Sigmoid colon (tissue), 7 donors: ENCODE measurements around the gene WWC2. TPM values are rescaled to one million over a fixed set of nuclear protein-coding genes. Genes with fewer than 3 reads are reported as not detected.

Experiments
- DNase-seq: peaks from one replicate; pipeline ENCODE4 v3.0.0-alpha.2; 2019
- H3K27ac ChIP-seq, 4 donors: fragments of 200-600 bp; sonication (generic); one replicate each; pipeline ENCODE4 v1.5.1; 2016 to 2019; ENCODE audit warnings: mild to moderate bottlenecking in 1 of 4
- H3K27me3 ChIP-seq, 3 donors: fragments of 200-600 bp; sonication (generic); one replicate each; pipeline ENCODE4 v1.5.1; 2019; ENCODE audit warnings: mild to moderate bottlenecking in 1 of 3
- H3K36me3 ChIP-seq, 4 donors: fragments of 200-600 bp; sonication (generic); one replicate each; pipeline ENCODE4 v1.5.1; 2016 to 2019
- H3K4me1 ChIP-seq, 4 donors: fragments of 200-600 bp; sonication (generic); one replicate each; pipeline ENCODE4 v1.5.1; 2017 to 2019
- H3K4me3 ChIP-seq, 4 donors: fragments of 200-600 bp; sonication (generic); one replicate each; pipeline ENCODE4 v1.5.1; 2017 to 2019; ENCODE audit warnings: mild to moderate bottlenecking in 2 of 4, moderate library complexity in 1 of 4
- H3K9me3 ChIP-seq, 4 donors: fragments of 200-600 bp in 3 of 4; sonication (generic) in 3 of 4; one replicate each; pipeline versions ENCODE4 v1.5.1 to v1.6.1; 2013 to 2019
- EP300 ChIP-seq, 4 donors: sonication (generic); formaldehyde crosslinking; IDR thresholded peaks; one replicate each; pipeline ENCODE4 v1.6.1; 2017; ENCODE audit warnings: antibody characterized with exemption in 4 of 4
- POLR2A ChIP-seq, 2 donors: fragments of 450-650 bp; IDR thresholded peaks; one replicate each; pipeline ENCODE4 v1.6.1; 2016; ENCODE audit warnings: antibody characterized with exemption in 2 of 2, mild to moderate bottlenecking in 2 of 2, moderate library complexity in 2 of 2
- POLR2AphosphoS5 ChIP-seq, 4 donors: sonication (generic); formaldehyde crosslinking; IDR thresholded peaks; one replicate each; pipeline ENCODE4 v1.6.1; 2017; ENCODE audit warnings: antibody characterized with exemption in 4 of 4
- WGBS, 2 donors: extraction: QIAGEN DNeasy Blood & Tissue Kit; methylation state at CpG; one replicate each; pipeline ENCODE4 v1.1.7; 2013; 5-methylcytosine and 5-hydroxymethylcytosine counted together
- intact Hi-C: fragments of 100-400 bp; cut with DNase I; formaldehyde crosslinking; loops from one replicate; pipeline ENCODE4 v1.15.1; 2023
- polyA plus RNA-seq, 3 donors: library from polyadenylated mRNA; stranded (reverse); fragments of 200-250 nt; gene quantifications; one replicate each; pipeline ENCODE4 v1.2.3, GENCODE V29; 2013
- total RNA-seq, 4 donors: library from RNA; depleted of rRNA; stranded (reverse); fragments of >200 nt; gene quantifications; one replicate each; pipeline ENCODE4 v1.1.0, GENCODE V29; 2016
- TF ChIP-seq, protein P1 (sequence below), 4 experiments: fragments of 450-650 bp in 3 of 4; fragments of 200-600 bp in 1 of 4; IDR thresholded peaks; one replicate each; pipeline ENCODE4 v1.5.1; 2016 to 2019; ENCODE audit warnings: antibody characterized with exemption in 4 of 4, mild to moderate bottlenecking in 3 of 4, moderate library complexity in 2 of 4
- donor health status: healthy with polysubstance abuse.
- donor health status: Bipolar disorder and iron deficiency.
- donor health status: healthy.

WWC2 gene
- total and polyA plus RNA-seq, 7 donors, result 1.2 to 53.5 (median 27.0) TPM

DNA sequence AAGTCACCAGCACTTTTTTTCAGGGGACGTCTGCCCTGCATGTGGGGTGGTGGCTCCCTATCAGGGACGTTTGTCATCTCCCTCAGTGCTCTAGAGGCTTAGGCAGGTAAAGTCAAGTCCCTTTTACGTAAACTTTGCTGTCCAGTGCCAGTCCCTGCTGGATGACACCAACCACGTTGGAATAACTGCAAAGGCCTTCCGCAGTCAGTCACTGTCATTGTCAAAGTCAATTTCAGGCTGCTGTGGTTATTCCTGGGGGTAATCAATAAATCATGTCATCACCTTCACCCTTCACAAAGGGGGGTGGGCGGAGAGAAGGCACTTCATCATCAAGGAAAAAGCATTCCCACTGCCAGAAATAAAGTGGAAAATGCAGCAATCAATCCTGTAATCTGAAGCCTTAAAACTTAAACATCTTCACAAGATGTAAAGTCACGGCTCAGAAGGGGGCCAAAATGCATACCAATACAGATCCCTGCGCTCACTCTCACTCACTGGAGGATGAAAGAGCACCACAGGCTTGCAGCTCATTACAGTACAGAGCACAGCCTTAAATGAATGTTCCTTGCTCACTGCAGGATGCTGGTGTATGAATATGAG is 164.8 kb downstream of the WWC2 start:
- Histone ChIP-seq H3K9me3 (no peaks in the 10 kb centered on the region), H3K4me1 (peaks cover 0 to 14% (median 10%) of the 10 kb centered on the region in 4 donors), H3K27ac (no peak overlapping the region), H3K36me3 (peaks cover 0 to 62% (median 10%) of the 10 kb centered on the region in 4 donors), H3K4me3 (no peak overlapping the region), H3K27me3 (no peaks in the 10 kb centered on the region)
- WGBS, 2 donors, result 75 to 82% methylated on average over 8 of the region's 8 CpGs
- TF ChIP-seq, protein P1, sequence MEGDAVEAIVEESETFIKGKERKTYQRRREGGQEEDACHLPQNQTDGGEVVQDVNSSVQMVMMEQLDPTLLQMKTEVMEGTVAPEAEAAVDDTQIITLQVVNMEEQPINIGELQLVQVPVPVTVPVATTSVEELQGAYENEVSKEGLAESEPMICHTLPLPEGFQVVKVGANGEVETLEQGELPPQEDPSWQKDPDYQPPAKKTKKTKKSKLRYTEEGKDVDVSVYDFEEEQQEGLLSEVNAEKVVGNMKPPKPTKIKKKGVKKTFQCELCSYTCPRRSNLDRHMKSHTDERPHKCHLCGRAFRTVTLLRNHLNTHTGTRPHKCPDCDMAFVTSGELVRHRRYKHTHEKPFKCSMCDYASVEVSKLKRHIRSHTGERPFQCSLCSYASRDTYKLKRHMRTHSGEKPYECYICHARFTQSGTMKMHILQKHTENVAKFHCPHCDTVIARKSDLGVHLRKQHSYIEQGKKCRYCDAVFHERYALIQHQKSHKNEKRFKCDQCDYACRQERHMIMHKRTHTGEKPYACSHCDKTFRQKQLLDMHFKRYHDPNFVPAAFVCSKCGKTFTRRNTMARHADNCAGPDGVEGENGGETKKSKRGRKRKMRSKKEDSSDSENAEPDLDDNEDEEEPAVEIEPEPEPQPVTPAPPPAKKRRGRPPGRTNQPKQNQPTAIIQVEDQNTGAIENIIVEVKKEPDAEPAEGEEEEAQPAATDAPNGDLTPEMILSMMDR (IDR thresholded peaks at IDR 0.05), result no peak
- TF ChIP-seq EP300 (IDR thresholded peaks at IDR 0.05) (no peak), POLR2A (IDR thresholded peaks at IDR 0.05) (no peak), POLR2AphosphoS5 (IDR thresholded peaks at IDR 0.05) (no peak)
- no peak for DNase-seq
- intact Hi-C loops, result no loop called here

DNA sequence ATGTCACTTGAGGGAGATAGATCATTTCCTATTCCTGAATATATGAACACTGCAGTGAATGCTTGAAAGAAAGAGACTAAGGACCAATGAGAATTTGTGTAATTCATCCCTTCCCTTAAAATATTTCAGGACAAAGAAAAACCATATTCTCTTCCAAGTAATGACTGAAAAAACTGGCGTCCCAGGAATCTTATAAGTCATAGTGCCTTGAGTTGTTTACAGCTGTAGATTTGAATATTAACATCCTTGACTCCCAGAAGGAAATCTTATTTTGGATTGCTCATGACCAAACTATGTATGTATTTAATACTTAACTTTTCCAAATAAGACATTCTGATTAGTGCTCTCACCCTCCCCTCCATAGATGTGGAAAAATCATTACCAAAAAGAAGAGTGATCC is 165.6 kb downstream of the WWC2 start:
- Histone ChIP-seq H3K36me3 (peaks cover 0 to 70% (median 10%) of the 10 kb centered on the region in 4 donors), H3K27ac (no peak overlapping the region), H3K27me3 (no peaks in the 10 kb centered on the region), H3K9me3 (no peaks in the 10 kb centered on the region), H3K4me3 (no peak overlapping the region), H3K4me1 (peaks cover 0 to 14% (median 10%) of the 10 kb centered on the region in 4 donors)
- intact Hi-C loops, result no loop called here
- TF ChIP-seq POLR2AphosphoS5 (IDR thresholded peaks at IDR 0.05) (no peak), POLR2A (IDR thresholded peaks at IDR 0.05) (no peak), EP300 (IDR thresholded peaks at IDR 0.05) (no peak)
- TF ChIP-seq, protein P1 (IDR thresholded peaks at IDR 0.05), result no peak
- WGBS, 2 donors, result 65 to 76% methylated on average over 1 of the region's 1 CpG
- DNase-seq, result no peak

GRCh38 chr4:183266371-183266770 is 167.3 kb downstream of the WWC2 start:
- Histone ChIP-seq H3K4me1 (peaks cover 0 to 14% (median 10%) of the 10 kb centered on the region in 4 donors), H3K27me3 (no peaks in the 10 kb centered on the region), H3K36me3 (peaks cover 0 to 71% (median under 1%) of the 10 kb centered on the region in 4 donors), H3K4me3 (no peak overlapping the region), H3K9me3 (no peaks in the 10 kb centered on the region), H3K27ac (no peak overlapping the region)
- WGBS, 2 donors, result 91 to 94% methylated on average over 3 of the region's 3 CpGs
- no peak for DNase-seq
- TF ChIP-seq, protein P1 (IDR thresholded peaks at IDR 0.05), result no peak
- TF ChIP-seq POLR2AphosphoS5 (IDR thresholded peaks at IDR 0.05), result no peak
- TF ChIP-seq POLR2A (IDR thresholded peaks at IDR 0.05), result no peak
- TF ChIP-seq EP300 (IDR thresholded peaks at IDR 0.05), result no peak
- intact Hi-C loops, result no loop called here

DNA sequence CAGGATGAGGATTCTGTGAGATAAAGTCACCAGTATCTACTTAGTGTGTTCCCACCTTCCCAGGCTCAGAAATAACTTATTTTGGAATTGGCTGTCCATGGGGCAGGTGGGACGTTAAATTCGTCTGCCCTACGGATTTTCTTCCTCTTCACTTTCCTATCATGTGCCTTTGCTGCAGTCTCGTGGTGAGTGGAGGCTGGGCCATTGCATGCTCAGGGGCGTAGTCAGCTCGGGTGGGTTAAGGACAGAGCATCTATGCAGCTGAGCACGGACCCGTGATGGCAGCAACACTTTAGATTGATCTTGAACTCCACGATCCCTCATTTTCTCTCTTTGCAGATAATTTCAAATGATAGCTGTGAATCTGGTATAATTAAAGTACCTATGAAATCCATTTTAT is 169.5 kb downstream of the WWC2 start:
- intact Hi-C loops, result no loop called here
- Histone ChIP-seq H3K9me3 (no peaks in the 10 kb centered on the region), H3K4me1 (no peaks in the 10 kb centered on the region), H3K27me3 (no peaks in the 10 kb centered on the region), H3K4me3 (no peak overlapping the region), H3K27ac (no peak overlapping the region), H3K36me3 (peaks cover 0 to 86% (median 1%) of the 10 kb centered on the region in 4 donors)
- DNase-seq, result no peak
- WGBS, 2 donors, result 88 to 90% methylated on average over 9 of the region's 9 CpGs
- TF ChIP-seq, protein P1 (IDR thresholded peaks at IDR 0.05), result no peak
- no peak for TF ChIP-seq POLR2A (IDR thresholded peaks at IDR 0.05)

GRCh38 chr4:183272384-183272783 is 173.3 kb downstream of the WWC2 start:
- no peak for DNase-seq
- H3K9me3 ChIP-seq, result peaks cover 2 to 22% (median 8%) of the 10 kb centered on the region in 4 donors
- no peak for TF ChIP-seq POLR2AphosphoS5 (IDR thresholded peaks at IDR 0.05)
- TF ChIP-seq POLR2A (IDR thresholded peaks at IDR 0.05), result no peak
- TF ChIP-seq, protein P1 (IDR thresholded peaks at IDR 0.05), result no peak
- no peak for TF ChIP-seq EP300 (IDR thresholded peaks at IDR 0.05)
- H3K4me1 ChIP-seq, result no peaks in the 10 kb centered on the region
- no peak overlapping the region for H3K4me3 ChIP-seq
- intact Hi-C loops, result no loop called here
- 89 to 90% methylated on average over 3 of the region's 3 CpGs for WGBS, 2 donors
- no peaks in the 10 kb centered on the region for H3K27me3 ChIP-seq
- H3K36me3 ChIP-seq, result peaks cover 0 to 86% (median 14%) of the 10 kb centered on the region in 4 donors
- no peak overlapping the region for H3K27ac ChIP-seq
